Keratinocyte (primary cell): ENCODE measurements around the gene MORN2. TPM values are rescaled to one million over a fixed set of nuclear protein-coding genes. Genes with fewer than 3 reads are reported as not detected.

Experiments used
- DNase-seq: peaks from one replicate; pipeline ENCODE4 v3.0.0-alpha.2; 2011; ENCODE audit warnings: low read depth, missing footprints, low spot score
- FAIRE-seq: peaks from 2 replicates; lab custom pipeline; 2011; peaks lifted over from hg19 to GRCh38; lab: Jason Lieb, UNC
- H2AFZ ChIP-seq: 2 replicates; pipeline ENCODE4 v1.6.0; 2012; ENCODE audit warnings: low read length, control low read depth, inconsistent platforms; ENCODE audit not compliant: control insufficient read depth
- H3K27ac ChIP-seq: 2 replicates; pipeline ENCODE4 v1.5.1; 2011; ENCODE audit warnings: low read length; ENCODE audit not compliant: control insufficient read depth, insufficient read depth
- H3K27me3 ChIP-seq: 3 replicates; pipeline ENCODE4 v1.6.0; 2011; ENCODE audit warnings: low read length; ENCODE audit not compliant: control insufficient read depth, insufficient read depth; ENCODE audit errors: extremely low read depth
- H3K36me3 ChIP-seq, 2 experiments: 2 replicates in 1 of 2; 3 replicates in 1 of 2; pipeline ENCODE4 v1.5.1; 2011; ENCODE audit warnings: low read length in 2 of 2, mild to moderate bottlenecking in 1 of 2; ENCODE audit not compliant: control insufficient read depth in 2 of 2, insufficient read depth in 2 of 2; ENCODE audit errors: extremely low read depth in 1 of 2
- H3K4me1 ChIP-seq: 3 replicates; pipeline ENCODE4 v1.5.1; 2011; ENCODE audit warnings: low read length; ENCODE audit not compliant: control insufficient read depth, insufficient read depth; ENCODE audit errors: extremely low read depth
- H3K4me2 ChIP-seq: 3 replicates; pipeline ENCODE4 v1.6.0; 2011; ENCODE audit warnings: low read depth, low read length; ENCODE audit not compliant: control insufficient read depth, insufficient read depth; ENCODE audit errors: extremely low read depth
- H3K4me3 ChIP-seq, 3 experiments: fragments of 200-600 bp in 1 of 3; sonication (generic) in 1 of 3; 2 replicates in 2 of 3; 3 replicates in 1 of 3; pipeline ENCODE4 v1.5.1; 2011 to 2016; ENCODE audit warnings: low read length in 3 of 3, mild to moderate bottlenecking in 3 of 3, control low read depth in 2 of 3, inconsistent platforms in 1 of 3, low read depth in 1 of 3, mixed read lengths in 1 of 3, mixed run types in 1 of 3, moderate library complexity in 1 of 3; ENCODE audit not compliant: control insufficient read depth in 2 of 3, insufficient read depth in 2 of 3; ENCODE audit errors: extremely low read depth in 1 of 3
- H3K79me2 ChIP-seq: 2 replicates; pipeline ENCODE4 v1.6.0; 2012; ENCODE audit warnings: low read length; ENCODE audit not compliant: control insufficient read depth, insufficient read depth
- H3K9ac ChIP-seq: 3 replicates; pipeline ENCODE4 v1.6.0; 2011; ENCODE audit warnings: low read length; ENCODE audit not compliant: control insufficient read depth, insufficient read depth; ENCODE audit errors: extremely low read depth
- H3K9me1 ChIP-seq: 3 replicates; pipeline ENCODE4 v1.6.0; 2011; ENCODE audit warnings: low read length; ENCODE audit not compliant: control insufficient read depth, insufficient read depth; ENCODE audit errors: extremely low read depth
- H3K9me3 ChIP-seq: 2 replicates; pipeline ENCODE4 v1.5.1; 2012; ENCODE audit warnings: low read depth, low read length; ENCODE audit not compliant: control insufficient read depth
- H4K20me1 ChIP-seq: 3 replicates; pipeline ENCODE4 v1.6.0; 2011; ENCODE audit warnings: low read length; ENCODE audit not compliant: control insufficient read depth, insufficient read depth; ENCODE audit errors: extremely low read depth
- EZH2 ChIP-seq: IDR thresholded peaks from one replicate; pipeline ENCODE4 v1.6.1; 2012; ENCODE audit warnings: inconsistent platforms, mild to moderate bottlenecking, low read length, moderate library complexity
- dilution Hi-C: fragments of 300-500 bp; cut with MboI; formaldehyde crosslinking; loops from one replicate; pipeline ENCODE4 v1.7.0; 2020; ENCODE audit warnings: low sequenced_read_pairs; ENCODE audit not compliant: extremely low pct_ligation_motif_present
- polyA plus RNA-seq, 5 experiments: library from polyadenylated mRNA; depleted of rRNA in 3 of 5; stranded (reverse) in 3 of 5; stranded (forward) in 1 of 5; unstranded in 1 of 5; fragments of >200 nt; gene quantifications; 1 replicate in 1 of 5; 2 replicates in 3 of 5; 3 replicates in 1 of 5; pipeline versions ENCODE4 v1.2.1 to v1.2.3, GENCODE V29; 2011 to 2012; ENCODE audit warnings: missing spikeins in 2 of 5, low read depth in 1 of 5, low replicate concordance in 1 of 5
- TF ChIP-seq, protein P1 (sequence below), 3 experiments: IDR thresholded peaks in 1 of 3; conservative IDR thresholded peaks in 1 of 3; optimal IDR thresholded peaks in 1 of 3; 2 replicates in 2 of 3; 3 replicates in 1 of 3; pipeline versions ENCODE3 to v1.5.1; 2011; ENCODE audit warnings: low read length in 3 of 3, mild to moderate bottlenecking in 3 of 3, moderate library complexity in 2 of 3, control low read depth in 1 of 3, inconsistent platforms in 1 of 3; ENCODE audit not compliant: insufficient read depth in 2 of 3; ENCODE audit errors: extremely low read depth in 1 of 3

Gene MORN2
- polyA plus RNA-seq, 1 donor (not counting 4 experiments of a cell fraction or from before 2014, with no cell fraction given), result 22.5 TPM

DNA sequence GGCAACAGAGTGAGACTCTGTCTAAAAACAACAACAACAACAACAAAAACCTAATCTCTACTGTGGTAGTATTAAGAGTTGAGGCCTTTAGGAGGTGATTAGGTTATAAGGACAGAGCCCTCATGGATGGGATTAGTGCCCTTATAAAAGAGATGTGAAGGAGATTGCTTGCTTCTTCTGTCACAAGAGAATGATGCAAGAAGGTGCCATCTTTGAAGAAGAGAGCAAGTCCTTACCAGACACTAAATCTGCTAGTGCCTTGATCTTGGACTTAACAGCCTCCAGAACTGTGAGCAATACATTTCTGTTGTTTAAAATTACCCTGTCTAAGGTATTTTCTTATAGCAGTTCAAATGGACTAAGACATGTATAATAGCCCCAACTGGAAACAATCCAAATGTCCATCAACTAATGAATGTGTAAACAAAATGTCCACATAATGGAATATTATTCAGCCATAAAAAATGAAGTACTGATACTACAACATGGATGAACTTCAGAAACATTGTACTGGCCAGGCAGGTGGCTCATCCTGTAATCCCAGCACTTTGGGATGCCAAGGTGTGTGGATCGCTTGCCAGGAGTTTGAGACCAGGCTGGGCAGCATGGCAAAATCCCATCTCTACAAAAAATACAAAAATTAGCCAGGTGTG lies 12.3 kb downstream of the MORN2 start:
- Histone ChIP-seq H3K9ac (no peak overlapping the region), H4K20me1 (no peaks in the 10 kb centered on the region), H3K79me2 (no peaks in the 10 kb centered on the region), H3K4me3 (no peak overlapping the region), H3K4me1 (no peaks in the 10 kb centered on the region), H3K4me2 (no peak overlapping the region), H3K27me3 (no peaks in the 10 kb centered on the region), H3K9me1 (no peaks in the 10 kb centered on the region), H2AFZ (no peak overlapping the region), H3K9me3 (no peaks in the 10 kb centered on the region), H3K36me3 (no peaks in the 10 kb centered on the region), H3K27ac (no peak overlapping the region)
- TF ChIP-seq EZH2, result no peak
- TF ChIP-seq, protein P1, sequence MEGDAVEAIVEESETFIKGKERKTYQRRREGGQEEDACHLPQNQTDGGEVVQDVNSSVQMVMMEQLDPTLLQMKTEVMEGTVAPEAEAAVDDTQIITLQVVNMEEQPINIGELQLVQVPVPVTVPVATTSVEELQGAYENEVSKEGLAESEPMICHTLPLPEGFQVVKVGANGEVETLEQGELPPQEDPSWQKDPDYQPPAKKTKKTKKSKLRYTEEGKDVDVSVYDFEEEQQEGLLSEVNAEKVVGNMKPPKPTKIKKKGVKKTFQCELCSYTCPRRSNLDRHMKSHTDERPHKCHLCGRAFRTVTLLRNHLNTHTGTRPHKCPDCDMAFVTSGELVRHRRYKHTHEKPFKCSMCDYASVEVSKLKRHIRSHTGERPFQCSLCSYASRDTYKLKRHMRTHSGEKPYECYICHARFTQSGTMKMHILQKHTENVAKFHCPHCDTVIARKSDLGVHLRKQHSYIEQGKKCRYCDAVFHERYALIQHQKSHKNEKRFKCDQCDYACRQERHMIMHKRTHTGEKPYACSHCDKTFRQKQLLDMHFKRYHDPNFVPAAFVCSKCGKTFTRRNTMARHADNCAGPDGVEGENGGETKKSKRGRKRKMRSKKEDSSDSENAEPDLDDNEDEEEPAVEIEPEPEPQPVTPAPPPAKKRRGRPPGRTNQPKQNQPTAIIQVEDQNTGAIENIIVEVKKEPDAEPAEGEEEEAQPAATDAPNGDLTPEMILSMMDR (optimal IDR thresholded peaks at IDR 0.05 in 1 of 3, IDR thresholded peaks at IDR 0.05 in 1 of 3, conservative IDR thresholded peaks at IDR 0.05 in 1 of 3; ENCODE audit: extremely low read depth in 1 of 3, insufficient read depth in 2 of 3, low read length in 3 of 3), result no peak
- no peak for FAIRE-seq
- DNase-seq, result no peak
- dilution Hi-C loops, result no loop called here

DNA sequence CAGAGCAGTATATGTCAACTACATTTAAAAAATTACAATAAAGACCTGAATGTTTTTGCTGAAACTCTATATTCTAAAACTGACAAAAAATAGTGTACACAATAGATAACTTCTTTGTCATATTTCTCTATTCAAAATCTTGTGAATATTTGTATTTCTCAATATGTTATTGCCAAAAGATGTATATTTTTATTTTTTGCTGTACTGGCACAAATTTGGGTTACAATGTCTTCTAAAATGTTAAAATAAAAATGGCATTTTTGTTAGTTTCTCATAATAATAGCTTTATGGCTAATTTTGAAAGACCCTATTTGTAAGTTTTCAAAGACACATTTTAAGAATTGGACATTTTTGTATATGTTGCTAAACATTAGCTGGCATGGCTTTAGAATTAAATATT lies 13.3 kb downstream of the MORN2 start:
- H2AFZ ChIP-seq, result no peak overlapping the region
- DNase-seq, result no peak
- no peaks in the 10 kb centered on the region for H3K27me3 ChIP-seq
- H3K4me3 ChIP-seq, result no peak overlapping the region
- no peak for FAIRE-seq
- no peak for TF ChIP-seq EZH2
- TF ChIP-seq, protein P1 (optimal IDR thresholded peaks at IDR 0.05 in 1 of 3, IDR thresholded peaks at IDR 0.05 in 1 of 3, conservative IDR thresholded peaks at IDR 0.05 in 1 of 3; ENCODE audit: extremely low read depth in 1 of 3, insufficient read depth in 2 of 3, low read length in 3 of 3), result no peak
- no peaks in the 10 kb centered on the region for H3K9me3 ChIP-seq
- no peaks in the 10 kb centered on the region for H3K4me1 ChIP-seq
- no peak overlapping the region for H3K4me2 ChIP-seq
- H3K36me3 ChIP-seq, result no peaks in the 10 kb centered on the region
- no peaks in the 10 kb centered on the region for H4K20me1 ChIP-seq
- no peaks in the 10 kb centered on the region for H3K9me1 ChIP-seq
- no peaks in the 10 kb centered on the region for H3K79me2 ChIP-seq
- dilution Hi-C loops, result no loop called here
- no peak overlapping the region for H3K9ac ChIP-seq
- no peak overlapping the region for H3K27ac ChIP-seq
